ENCODE measurements around the gene PLAGL1. TPM values are rescaled to one million over a fixed set of nuclear protein-coding genes. Genes with fewer than 3 reads are reported as not detected.

PLAGL1 gene
- total and polyA plus RNA-seq, 2 donors (not counting 1 experiment from before 2014, with no cell fraction given): 23.6 to 36.0 TPM

- ATAC-seq (ENCODE audit: low read depth): no peak
- Mint-ChIP-seq H3K27ac (no peak overlapping the region), H3K27me3 (no peaks in the 10 kb centered on the region), H3K4me1 (no peaks in the 10 kb centered on the region), H3K4me3 (no peak overlapping the region), H3K9me3 (ENCODE audit: insufficient read depth) (no peaks in the 10 kb centered on the region)
- H3K4me3 ChIP-seq (ENCODE audit: control extremely low read depth in 1 of 5, extremely low read depth in 1 of 5, insufficient read depth in 1 of 5, low read depth in 2 of 5, low read length in 4 of 5): no peak overlapping the region
- intact Hi-C loops (cut with micrococcal nuclease): no loop called here
- DNase-seq: no peak
- no peaks in the 10 kb centered on the region for H3K36me3 ChIP-seq (replicated peaks in 1 of 2; ENCODE audit: control extremely low read depth in 1 of 2, control insufficient read depth in 1 of 2, extremely low read depth in 1 of 2, insufficient read depth in 2 of 2, low read length in 1 of 2)
- H3K4me2 ChIP-seq (replicated peaks; ENCODE audit: low read depth, low read length, poor library complexity, severe bottlenecking): no peak overlapping the region
- peaks cover 0 to 3% (median 1%) of the 10 kb centered on the region in 3 donors for H3K9me3 ChIP-seq (ENCODE audit: control extremely low read depth in 1 of 3, control insufficient read depth in 2 of 3, insufficient read depth in 1 of 3, low read length in 2 of 3)
- H3K27ac ChIP-seq (ENCODE audit: low read length in 2 of 2): no peak overlapping the region
- no peaks in the 10 kb centered on the region for H3K79me2 ChIP-seq (ENCODE audit: control insufficient read depth, insufficient read depth, low read length)
- no peaks in the 10 kb centered on the region for H3K4me1 ChIP-seq (ENCODE audit: control insufficient read depth in 2 of 2, insufficient read depth in 2 of 2, low read length in 2 of 2)
- H3K9ac ChIP-seq (ENCODE audit: low read length): no peak overlapping the region
- no peaks in the 10 kb centered on the region for H4K20me1 ChIP-seq (ENCODE audit: control insufficient read depth, insufficient read depth, low read length, poor library complexity, severe bottlenecking)
- TF ChIP-seq EZH2 (IDR thresholded peaks at IDR 0.05; ENCODE audit: borderline replicate concordance, insufficient read depth, low read depth, low read length, poor library complexity, severe bottlenecking) (no peak), CTCF (IDR thresholded peaks at IDR 0.05) (no peak)
- ChIA-PET POLR2A (no interaction called here), CTCF (no interaction called here)
- H2AFZ ChIP-seq (ENCODE audit: insufficient read depth, low read depth, low read length, poor library complexity, severe bottlenecking): no peak overlapping the region
- no CpG with 5 or more reads among the region's 3 CpGs for WGBS (ENCODE audit: insufficient coverage)
- no peaks in the 10 kb centered on the region for H3K27me3 ChIP-seq (replicated peaks in 1 of 4; ENCODE audit: control extremely low read depth in 1 of 4, control insufficient read depth in 3 of 4, insufficient read depth in 4 of 4, low read length in 3 of 4)
Observed at GRCh38 chr6:143999406-143999805, 8.7 kb downstream of the PLAGL1 start.

- no peak overlapping the region for H3K4me3 ChIP-seq (ENCODE audit: control extremely low read depth in 1 of 5, extremely low read depth in 1 of 5, insufficient read depth in 1 of 5, low read depth in 2 of 5, low read length in 4 of 5)
- WGBS (ENCODE audit: insufficient coverage): 62% methylated on average over 2 of the region's 2 CpGs
Observed at GRCh38 chr6:143998686-143999085, 9.4 kb downstream of the PLAGL1 start.

More at GRCh38 chr6:143998686-143999085, 9.4 kb downstream of the PLAGL1 start:
- H3K9me3 Mint-ChIP-seq (ENCODE audit: insufficient read depth): no peaks in the 10 kb centered on the region
- TF ChIP-seq EZH2 (IDR thresholded peaks at IDR 0.05; ENCODE audit: borderline replicate concordance, insufficient read depth, low read depth, low read length, poor library complexity, severe bottlenecking) (no peak), CTCF (IDR thresholded peaks at IDR 0.05) (no peak)
- DNase-seq: no peak
- no peak overlapping the region for H3K9ac ChIP-seq (ENCODE audit: low read length)
- ChIA-PET CTCF (no interaction called here), POLR2A (no interaction called here)
- ATAC-seq (ENCODE audit: low read depth): no peak
- no peak overlapping the region for H2AFZ ChIP-seq (ENCODE audit: insufficient read depth, low read depth, low read length, poor library complexity, severe bottlenecking)
- no peaks in the 10 kb centered on the region for H3K27me3 Mint-ChIP-seq
- H3K27ac Mint-ChIP-seq: no peak overlapping the region
- H3K4me1 ChIP-seq (ENCODE audit: control insufficient read depth in 2 of 2, insufficient read depth in 2 of 2, low read length in 2 of 2): no peaks in the 10 kb centered on the region
- no peak overlapping the region for H3K27ac ChIP-seq (ENCODE audit: low read length in 2 of 2)
- H3K79me2 ChIP-seq (ENCODE audit: control insufficient read depth, insufficient read depth, low read length): no peaks in the 10 kb centered on the region
- H3K4me2 ChIP-seq (replicated peaks; ENCODE audit: low read depth, low read length, poor library complexity, severe bottlenecking): no peak overlapping the region
- intact Hi-C loops (cut with micrococcal nuclease): no loop called here
- H4K20me1 ChIP-seq (ENCODE audit: control insufficient read depth, insufficient read depth, low read length, poor library complexity, severe bottlenecking): no peaks in the 10 kb centered on the region
- no peaks in the 10 kb centered on the region for H3K36me3 ChIP-seq (replicated peaks in 1 of 2; ENCODE audit: control extremely low read depth in 1 of 2, control insufficient read depth in 1 of 2, extremely low read depth in 1 of 2, insufficient read depth in 2 of 2, low read length in 1 of 2)
- no peak overlapping the region for H3K4me3 Mint-ChIP-seq
- no peaks in the 10 kb centered on the region for H3K27me3 ChIP-seq (replicated peaks in 1 of 4; ENCODE audit: control extremely low read depth in 1 of 4, control insufficient read depth in 3 of 4, insufficient read depth in 4 of 4, low read length in 3 of 4)
- peaks cover 0 to 3% (median 1%) of the 10 kb centered on the region in 3 donors for H3K9me3 ChIP-seq (ENCODE audit: control extremely low read depth in 1 of 3, control insufficient read depth in 2 of 3, insufficient read depth in 1 of 3, low read length in 2 of 3)
- no peaks in the 10 kb centered on the region for H3K4me1 Mint-ChIP-seq
